Upper lobe of left lung (tissue), 4 donors: ENCODE measurements around the gene NYNRIN.

Experiments used
- CTCF ChIP-seq, 6 experiments: fragments of 450-650 bp in 4 of 6; fragments of 200-600 bp in 2 of 6; sonication (generic) in 2 of 6; IDR thresholded peaks; one replicate each; pipeline ENCODE4 v1.5.1; 2016 to 2019; ENCODE audit warnings: antibody characterized with exemption in 6 of 6
- EP300 ChIP-seq, 4 donors: sonication (generic); formaldehyde crosslinking; IDR thresholded peaks; one replicate each; pipeline ENCODE4 v1.5.1; 2017; ENCODE audit warnings: antibody characterized with exemption in 4 of 4, control low read depth in 2 of 4
- POLR2A ChIP-seq, 4 donors: fragments of 450-650 bp; IDR thresholded peaks; one replicate each; pipeline ENCODE4 v1.5.1; 2016 to 2017; ENCODE audit warnings: antibody characterized with exemption in 4 of 4, mild to moderate bottlenecking in 2 of 4
- POLR2AphosphoS5 ChIP-seq, 2 donors: sonication (generic); formaldehyde crosslinking; IDR thresholded peaks; one replicate each; pipeline ENCODE4 v1.5.1; 2017; ENCODE audit warnings: antibody characterized with exemption in 2 of 2

GRCh38 chr14:24389226-24389848, 9.5 kb upstream of the NYNRIN start:
- TF ChIP-seq POLR2A (IDR thresholded peaks at IDR 0.05): no peak
- TF ChIP-seq CTCF (IDR thresholded peaks at IDR 0.05): no peak
- no peak for TF ChIP-seq EP300 (IDR thresholded peaks at IDR 0.05)
- TF ChIP-seq POLR2AphosphoS5 (IDR thresholded peaks at IDR 0.05): no peak
